Activated CD4-positive, alpha-beta T cell treated with anti-CD3 and anti-CD28 coated beads, Interleukin-2, amount 50 U/mL, for 4 hours (primary cell): ENCODE measurements around the gene YWHAH.

Experiments
- DNase-seq, 2 experiments: peaks; one replicate each; pipeline ENCODE4 v3.0.0-alpha.2; 2020

Gene YWHAH

DNA sequence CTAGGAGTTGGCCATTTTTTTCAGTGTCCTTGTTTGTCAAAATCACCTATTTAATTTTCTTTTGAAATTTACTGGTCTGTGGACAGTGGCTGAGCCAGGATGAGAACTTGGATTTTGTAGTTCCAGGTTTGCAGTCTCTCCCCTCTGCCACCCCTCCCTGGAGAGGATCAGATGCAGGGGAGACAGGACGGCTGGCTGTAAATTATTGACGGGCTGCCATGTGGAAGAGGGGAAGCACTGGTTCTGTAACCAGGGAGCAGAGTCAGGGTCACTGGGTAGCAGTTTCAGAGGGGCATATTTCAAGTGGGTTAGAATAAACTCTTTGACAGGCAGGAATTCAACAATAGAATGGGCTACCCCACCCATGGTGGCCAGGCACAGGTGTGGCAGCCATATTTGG, 20.6 kb upstream of the YWHAH start:
- no peak for DNase-seq

GRCh38 chr22:31925056-31925455, 19.3 kb upstream of the YWHAH start:
- DNase-seq, result no peak

GRCh38 chr22:31926024-31926423, 18.3 kb upstream of the YWHAH start:
- DNase-seq, result no peak

DNA sequence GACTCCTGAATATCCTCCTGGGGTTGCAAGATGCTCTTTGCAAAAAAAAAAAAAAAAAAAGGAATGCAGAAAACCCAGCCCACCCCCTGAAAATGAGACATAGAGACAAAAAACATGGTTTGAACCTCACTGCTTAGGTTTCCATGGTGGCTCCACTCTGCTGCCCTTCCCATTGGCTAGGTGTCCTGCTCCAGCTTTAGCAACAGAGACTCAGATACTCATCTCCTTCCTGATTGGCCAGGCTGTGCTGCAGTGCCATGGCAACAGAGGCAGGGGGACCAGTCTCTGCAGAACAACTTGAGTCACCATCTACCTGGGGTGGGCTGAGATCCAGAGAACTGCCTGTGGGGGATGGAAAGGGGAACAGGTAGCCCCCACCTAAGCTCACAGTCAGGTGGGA, 17.4 kb upstream of the YWHAH start:
- DNase-seq, result no peak

GRCh38 chr22:31927562-31927961, 16.8 kb upstream of the YWHAH start:
- DNase-seq, result no peak

DNA sequence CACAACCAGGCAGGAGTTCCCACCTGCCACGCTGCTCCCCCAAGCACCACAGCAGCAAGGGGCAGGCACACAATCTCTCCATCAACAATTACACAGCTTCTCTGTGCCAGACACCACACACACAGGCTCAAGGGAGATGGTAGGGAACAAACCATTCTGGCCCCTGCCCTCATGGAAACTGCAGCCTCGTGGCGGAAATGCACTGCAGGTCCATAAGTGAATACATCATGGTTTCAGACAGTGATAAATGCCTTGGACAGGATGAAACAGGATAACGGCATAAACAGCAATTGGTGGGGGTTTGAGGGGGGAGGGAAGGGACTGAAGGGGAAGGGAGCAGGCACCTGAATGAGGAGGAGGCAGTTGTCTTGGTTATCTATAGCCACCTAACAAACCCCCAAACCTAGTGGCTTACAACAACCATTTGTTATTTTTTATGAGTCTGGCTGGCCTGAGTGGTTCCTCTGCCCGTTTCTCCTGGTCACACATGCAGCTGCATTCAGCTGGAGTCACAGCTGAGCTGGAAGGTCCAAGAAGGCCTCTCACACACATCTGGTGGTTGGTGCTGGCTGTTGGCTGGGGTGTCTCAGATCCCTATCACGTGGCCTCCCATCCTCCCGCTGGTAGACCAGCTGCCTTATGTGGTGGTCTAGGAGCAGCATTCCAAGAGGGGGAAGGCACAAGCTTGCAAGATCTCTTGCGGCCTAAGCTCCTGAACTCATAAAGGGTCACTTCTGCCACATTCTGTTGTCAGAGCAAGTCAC, 15.0 kb upstream of the YWHAH start:
- DNase-seq, result no peak

DNA sequence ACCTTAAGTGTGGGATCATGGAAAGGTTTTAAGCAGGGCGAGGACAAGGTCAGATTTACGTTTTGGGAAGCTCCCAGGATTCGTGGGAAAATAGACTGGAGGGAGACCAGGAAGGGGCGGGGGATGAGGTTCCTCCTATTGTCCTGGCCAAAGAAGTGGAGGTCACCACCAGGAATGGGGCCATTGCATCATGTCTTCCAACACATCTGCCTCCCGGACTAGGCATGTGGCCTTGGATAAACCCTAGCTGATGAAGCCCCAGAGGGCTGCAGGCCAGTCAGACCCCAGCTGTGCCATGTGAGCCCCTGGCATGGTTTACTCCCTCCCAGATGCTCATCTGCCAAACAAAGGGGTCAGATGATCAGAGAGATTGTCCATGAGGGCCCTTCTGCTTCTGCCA, 11.5 kb upstream of the YWHAH start:
- DNase-seq, result no peak

DNA sequence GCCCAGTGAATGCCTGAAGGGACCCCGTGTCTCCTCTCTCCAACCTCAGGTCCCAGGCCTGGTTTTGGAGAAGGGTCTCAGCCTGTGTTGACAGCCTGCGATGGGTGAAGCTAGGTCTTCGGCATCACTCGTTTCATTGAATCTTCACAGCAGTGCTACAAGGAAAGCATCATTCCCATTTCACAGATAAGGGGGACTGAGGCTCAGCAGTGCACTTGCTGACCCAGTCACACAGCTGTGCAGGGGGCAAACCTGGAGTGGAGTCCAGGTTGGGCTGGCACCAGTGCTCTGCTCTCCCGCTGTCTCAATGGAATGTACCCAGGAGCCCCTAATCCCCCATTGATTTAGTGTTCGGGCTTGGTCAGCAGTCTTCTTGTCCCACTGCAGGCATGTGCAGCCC, 10.9 kb upstream of the YWHAH start:
- no peak for DNase-seq

- DNase-seq, result no peak
Observed at GRCh38 chr22:31933816-31934482, 10.4 kb upstream of the YWHAH start.

DNA sequence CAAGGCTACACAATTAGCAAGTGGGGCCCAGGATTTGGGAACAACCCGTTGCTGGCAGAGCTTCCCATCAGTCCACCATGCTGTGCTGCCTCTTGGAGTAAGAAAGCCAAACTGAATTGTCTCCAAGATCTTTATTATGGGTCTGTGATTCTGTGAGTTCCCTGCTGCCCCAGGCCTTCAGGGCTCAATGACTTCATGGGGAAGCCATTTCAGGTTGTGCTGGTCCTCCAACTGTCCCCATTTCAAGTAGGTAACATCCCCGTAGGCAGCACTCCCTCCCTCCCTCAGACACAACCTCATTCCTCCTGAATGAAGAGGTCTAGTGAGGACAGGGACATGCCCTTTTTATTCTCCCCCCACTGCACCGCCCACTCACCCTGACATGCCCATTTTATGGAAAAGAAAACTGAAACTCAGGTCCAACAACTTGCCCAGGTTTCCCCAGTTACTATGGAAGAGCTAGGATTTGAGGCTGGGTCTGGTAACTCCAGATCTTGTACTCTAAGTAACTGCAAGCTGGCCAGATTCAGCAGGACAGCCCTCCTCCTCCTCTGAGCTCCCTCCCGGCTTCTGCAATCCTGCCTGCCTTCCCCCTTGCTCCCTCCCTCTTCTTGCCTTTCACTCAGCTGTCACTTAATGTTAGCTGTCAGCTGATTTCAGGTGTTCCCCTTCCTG, 8.2 kb upstream of the YWHAH start:
- DNase-seq, result no peak

DNA sequence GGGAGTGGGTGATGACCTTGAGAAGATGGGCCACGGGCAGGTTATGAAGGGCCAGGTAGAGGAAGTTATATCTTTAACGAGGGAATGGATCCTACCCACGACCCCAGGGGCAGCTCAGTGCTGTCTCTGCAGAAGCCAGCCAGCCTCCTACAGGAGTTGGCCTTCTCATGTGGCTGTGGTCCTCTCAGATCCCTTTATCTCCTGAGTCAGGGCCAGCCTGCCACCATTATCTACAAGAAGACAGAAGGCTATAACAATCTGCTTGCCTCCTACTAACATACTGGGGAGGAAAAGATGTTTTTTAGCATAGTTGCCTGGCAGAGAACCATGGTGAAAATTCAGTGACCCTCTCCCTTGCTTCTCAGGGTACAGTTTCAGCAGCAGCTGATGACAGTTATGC, 7.0 kb upstream of the YWHAH start:
- DNase-seq, result no peak

- no peak for DNase-seq
Observed at GRCh38 chr22:31938296-31938695, 6.0 kb upstream of the YWHAH start.

DNA sequence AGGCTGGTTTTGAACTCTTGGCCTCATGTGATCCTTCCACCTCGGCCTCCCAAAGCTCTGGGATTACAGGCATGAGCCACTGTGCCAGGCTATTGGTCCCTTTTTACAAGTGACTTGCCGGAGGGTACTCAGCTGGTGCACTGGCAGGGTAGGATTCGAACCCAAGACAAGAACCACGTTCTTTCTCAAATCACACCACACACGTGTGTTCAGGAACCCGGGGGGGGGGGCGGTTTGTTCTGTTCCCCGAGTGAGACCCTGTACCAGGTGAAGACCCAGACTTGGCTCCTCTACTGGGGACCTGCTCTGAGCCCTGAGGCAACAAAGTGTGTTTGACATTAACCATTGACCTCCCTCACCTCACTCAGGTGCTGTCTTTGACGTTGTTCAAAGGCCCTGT, 3.8 kb upstream of the YWHAH start:
- DNase-seq, result no peak

DNA sequence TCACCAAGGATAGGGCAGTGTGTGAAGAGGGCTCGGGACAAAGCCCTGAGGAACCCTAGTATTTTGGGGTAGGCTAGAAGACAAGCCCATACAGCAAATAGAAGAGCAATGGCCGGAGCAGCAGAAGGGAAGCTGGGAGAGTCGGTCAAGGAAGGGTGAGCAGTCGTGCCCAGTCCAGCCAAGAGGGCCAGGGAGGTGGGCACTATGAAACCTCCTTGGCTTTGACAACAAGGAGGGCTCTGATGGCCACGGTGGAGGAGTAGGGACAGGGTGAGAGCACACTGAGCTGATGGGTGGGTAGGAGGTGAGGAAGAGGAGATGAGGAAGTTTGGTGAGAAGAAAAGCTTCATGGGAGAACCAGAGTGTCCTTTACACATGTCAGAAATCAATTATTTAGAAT, 2.2 kb upstream of the YWHAH start:
- DNase-seq, result no peak

DNA sequence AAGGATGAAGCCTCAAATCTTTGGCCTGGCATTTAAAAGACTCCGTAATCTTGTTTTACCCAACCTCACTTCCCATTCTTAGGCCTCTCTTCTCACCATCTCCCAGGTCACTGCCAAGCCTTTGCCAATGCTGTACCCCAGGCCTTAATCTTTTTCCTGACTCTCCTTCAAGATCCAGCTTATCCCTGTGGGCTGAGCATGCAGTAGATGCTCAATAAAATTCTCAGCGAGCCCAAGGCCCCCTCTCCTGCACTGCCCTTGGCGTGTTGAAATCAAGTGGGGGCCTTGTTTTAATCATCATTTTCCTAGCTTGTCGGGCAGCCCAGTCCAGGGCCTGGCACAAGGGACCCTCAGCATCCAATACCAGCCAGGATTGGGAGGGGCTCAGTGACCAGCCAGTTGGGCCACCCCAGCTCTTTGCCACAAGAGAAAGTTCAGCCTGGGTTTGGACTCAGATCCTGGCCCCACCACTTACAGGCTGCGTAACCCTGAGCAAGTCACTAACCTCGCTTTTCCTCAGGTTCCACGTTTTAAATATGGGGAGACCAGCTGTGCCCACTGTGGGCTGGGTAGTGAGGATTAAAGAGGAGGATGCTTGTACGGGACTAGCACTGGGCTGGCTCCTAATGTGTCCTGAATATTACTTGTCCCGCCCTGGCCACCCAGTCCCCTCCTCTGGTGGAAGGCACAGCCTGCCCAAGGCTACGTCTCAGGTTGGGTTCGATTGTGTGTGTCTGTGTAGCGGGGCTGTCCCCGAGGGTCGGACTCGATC, 943 bp upstream of the YWHAH start:
- DNase-seq, result no peak

DNA sequence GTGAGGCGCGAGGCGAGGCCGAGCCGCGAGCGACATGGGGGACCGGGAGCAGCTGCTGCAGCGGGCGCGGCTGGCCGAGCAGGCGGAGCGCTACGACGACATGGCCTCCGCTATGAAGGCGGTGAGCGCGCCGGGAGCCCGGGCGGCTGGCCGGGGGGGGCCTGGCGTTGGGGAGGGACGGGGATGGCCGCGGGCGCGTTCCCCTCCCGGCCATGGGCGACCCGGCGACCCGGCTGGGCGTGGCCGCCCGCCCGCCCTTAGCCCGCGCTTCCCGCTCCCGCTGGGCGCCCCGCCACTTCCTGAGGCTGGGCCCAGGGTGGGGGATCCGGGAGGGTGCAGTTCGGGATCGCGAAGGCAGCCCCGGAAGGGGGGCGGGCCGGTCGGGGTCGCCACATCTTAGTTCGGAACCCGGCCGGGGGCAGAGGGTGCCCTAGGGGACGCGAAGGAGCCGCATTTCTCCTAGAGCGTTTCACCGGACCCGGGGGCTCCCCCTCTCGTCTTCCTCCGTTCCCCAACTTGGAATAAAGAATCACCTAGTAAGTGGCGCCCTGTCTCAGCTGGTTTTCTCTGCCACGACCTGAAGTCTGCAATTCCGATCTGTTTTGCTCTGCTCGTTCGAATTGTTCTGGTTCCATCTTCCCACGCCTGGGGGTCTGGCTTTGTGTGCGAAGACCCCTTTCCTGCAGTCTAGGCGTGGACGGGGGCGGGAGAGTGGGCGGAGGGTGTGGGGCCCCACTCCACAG, 536 bp downstream of the YWHAH start:
- peak; percentile 24 to 28 for DNase-seq

DNA sequence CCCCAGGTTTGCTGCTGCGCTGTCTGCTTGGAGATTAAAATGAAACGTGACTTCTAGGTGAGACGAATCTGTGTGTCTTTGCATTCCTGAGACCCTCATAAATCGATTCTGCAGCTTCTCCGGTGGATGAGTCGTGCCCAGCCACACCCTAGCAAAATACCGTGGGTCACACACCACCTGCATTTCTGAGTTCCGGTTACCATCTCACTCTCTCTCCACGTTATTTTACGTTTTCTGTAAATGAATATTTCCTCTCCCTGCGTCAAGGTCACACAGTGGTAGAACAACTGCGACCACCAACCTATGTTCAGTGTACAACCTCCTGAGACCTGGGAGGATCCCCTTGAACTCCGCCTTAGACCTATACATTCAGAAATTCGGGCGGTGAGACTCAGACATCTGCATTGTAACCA, 1.1 kb downstream of the YWHAH start:
- DNase-seq, result no peak

DNA sequence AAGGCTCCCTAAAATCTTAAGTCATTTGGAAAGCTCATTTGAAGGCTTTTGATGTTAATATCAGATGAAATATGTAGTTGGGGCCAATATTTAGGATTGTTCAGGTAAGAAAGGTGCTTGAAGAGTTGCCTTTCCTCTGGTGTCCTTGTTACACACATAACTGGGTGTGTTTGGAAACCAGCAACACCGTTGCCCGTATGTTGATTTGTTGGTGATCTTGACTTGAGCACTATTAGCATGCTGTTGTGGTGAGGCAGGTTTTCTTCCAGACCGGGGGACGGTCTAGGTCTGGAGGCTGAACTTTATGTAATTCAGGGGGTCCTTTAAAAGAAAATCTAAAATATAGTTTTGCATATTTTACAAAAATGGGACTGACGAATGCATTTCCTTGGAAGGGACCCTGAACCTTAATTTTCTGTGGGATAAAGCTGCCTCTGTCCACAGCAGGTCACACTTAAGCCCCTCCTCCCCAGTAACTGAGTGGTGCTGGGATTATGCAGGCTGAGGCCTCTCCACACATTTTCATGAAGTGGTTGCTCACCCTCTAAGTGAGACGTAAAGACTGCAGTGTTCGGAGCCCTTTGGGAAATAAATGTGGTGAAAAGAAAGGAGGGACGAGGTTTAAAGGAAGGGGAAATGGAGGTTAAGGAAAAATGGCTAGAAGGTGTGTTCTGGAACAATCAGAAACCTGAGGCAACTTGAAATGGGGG, 1.8 kb downstream of the YWHAH start:
- DNase-seq, result no peak

DNA sequence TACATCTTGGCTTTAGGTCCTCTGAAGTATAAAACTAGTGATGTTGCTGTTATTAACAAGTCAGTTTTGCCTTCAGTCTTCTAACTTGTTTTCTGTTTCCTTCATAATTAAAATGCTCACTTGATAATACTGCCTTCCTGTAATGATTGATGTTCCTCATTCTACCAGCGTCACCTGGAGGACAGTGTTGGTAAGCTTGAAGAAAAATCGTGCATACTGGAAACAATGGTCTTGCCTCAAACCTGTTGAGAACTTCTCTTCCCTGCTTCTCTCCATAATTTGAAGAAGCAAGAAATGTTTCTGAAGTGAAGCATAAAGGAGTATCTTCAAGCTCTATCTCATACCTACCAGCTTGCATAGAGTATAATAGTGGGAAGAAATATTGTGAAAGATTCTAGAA, 3.0 kb downstream of the YWHAH start:
- DNase-seq, result peak in 1 of 2 experiments; percentile 28

DNA sequence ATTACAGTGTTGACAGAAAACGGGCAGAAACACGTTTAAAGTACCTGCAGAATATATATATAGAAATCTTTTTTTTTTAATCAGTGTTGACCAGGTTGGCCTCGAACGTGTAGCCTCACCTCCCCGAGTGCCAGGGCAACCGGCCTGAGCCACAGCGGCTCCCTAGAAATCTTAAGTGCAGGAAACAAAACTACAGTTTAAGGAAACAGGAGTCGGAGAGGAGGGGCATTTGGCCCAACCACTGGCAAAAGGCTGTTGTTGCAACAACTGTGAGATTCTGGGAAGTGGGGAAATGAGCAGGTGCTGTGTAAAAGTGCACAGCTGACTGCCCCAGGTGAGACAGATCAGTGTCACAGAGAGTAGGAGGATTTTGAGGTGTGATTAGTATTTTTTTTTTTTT, 3.7 kb downstream of the YWHAH start:
- no peak for DNase-seq

GRCh38 chr22:31950226-31950625, 5.9 kb downstream of the YWHAH start:
- no peak for DNase-seq
